ENCODE data around the gene RABL6.

DNA sequence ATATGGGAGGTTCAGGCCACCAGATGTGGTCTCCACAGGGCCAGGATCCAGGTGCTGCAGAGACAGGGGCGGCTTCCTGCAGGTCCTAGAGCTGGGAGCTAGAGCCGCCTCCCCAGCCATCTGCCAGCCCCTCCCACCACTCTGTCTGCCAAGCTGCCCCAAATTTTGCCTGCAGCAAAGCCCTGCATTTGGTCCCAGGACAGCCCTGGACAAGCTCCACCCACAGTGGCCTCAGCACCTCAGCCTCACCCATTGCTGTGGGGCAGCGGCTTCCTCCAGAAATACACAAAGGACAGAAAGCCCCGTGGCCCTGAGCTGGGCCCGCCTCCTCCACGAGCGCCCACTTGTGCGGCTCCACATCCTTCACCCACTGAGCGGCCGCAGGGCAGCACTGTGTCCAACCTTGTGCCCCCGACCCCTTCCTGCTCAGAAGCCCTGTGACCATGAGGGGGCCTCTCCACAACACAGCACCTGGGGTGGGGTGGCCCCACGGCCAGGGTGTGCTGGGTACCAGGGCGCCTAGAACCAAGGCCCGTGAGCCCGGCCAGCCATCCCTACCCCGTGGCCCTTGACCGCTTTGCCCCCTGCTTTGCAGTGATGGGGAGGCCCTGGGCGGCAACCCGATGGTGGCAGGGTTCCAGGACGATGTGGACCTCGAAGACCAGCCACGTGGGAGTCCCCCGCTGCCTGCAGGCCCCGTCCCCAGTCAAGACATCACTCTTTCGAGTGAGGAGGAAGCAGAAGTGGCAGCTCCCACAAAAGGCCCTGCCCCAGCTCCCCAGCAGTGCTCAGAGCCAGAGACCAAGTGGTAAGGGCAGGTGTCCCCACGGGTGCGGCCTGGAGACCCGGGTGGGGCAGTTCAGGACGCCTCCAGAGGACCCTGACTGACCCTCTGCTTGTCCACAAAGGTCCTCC lies 30.8 kb downstream of the RABL6 start:
- TF ChIP-seq, protein P1, sequence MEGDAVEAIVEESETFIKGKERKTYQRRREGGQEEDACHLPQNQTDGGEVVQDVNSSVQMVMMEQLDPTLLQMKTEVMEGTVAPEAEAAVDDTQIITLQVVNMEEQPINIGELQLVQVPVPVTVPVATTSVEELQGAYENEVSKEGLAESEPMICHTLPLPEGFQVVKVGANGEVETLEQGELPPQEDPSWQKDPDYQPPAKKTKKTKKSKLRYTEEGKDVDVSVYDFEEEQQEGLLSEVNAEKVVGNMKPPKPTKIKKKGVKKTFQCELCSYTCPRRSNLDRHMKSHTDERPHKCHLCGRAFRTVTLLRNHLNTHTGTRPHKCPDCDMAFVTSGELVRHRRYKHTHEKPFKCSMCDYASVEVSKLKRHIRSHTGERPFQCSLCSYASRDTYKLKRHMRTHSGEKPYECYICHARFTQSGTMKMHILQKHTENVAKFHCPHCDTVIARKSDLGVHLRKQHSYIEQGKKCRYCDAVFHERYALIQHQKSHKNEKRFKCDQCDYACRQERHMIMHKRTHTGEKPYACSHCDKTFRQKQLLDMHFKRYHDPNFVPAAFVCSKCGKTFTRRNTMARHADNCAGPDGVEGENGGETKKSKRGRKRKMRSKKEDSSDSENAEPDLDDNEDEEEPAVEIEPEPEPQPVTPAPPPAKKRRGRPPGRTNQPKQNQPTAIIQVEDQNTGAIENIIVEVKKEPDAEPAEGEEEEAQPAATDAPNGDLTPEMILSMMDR (IDR thresholded peaks at IDR 0.05): no peak
- no peak for TF ChIP-seq POLR2A (IDR thresholded peaks at IDR 0.05)

Measured in uterus (tissue), 2 donors.